Neural progenitor cell (in vitro differentiated cells): ENCODE data around the gene IFNA13.

ENCODE experiments used
- EZH2 ChIP-seq: fragments of 200-600 bp; sonication (generic); IDR thresholded peaks from 2 replicates; pipeline ENCODE4 v1.6.1; 2017; ENCODE audit warnings: antibody characterized with exemption, mild to moderate bottlenecking, moderate library complexity
- EZH2phosphoT487 ChIP-seq: fragments of 200-600 bp; sonication (generic); IDR thresholded peaks from 2 replicates; pipeline ENCODE4 v1.6.1; 2017; ENCODE audit warnings: antibody characterized with exemption
- TF ChIP-seq, protein P1 (sequence below): fragments of 200-600 bp; sonication (generic); IDR thresholded peaks from 2 replicates; pipeline ENCODE4 v1.5.1; 2017; ENCODE audit warnings: antibody characterized with exemption, mild to moderate bottlenecking

DNA sequence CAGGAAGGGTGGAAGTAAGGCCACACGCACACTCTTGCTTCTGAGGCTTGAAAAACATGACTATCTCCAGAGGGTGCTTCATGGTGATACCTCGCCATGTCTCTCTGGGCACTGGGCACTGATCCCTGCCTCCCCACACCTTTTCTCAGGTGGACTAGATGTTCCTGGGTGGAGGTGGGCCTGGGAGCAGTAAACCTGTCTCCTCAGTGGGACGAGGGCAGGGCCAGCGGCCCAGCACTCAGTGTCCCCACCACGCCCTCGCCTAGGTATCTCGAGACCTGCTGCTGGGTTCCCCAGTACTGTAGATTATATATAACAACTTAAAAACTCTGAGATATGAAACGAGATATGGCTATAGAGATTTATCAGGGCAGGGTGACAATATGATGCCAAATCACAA lies 5.6 kb downstream of the IFNA13 start:
- TF ChIP-seq, protein P1, sequence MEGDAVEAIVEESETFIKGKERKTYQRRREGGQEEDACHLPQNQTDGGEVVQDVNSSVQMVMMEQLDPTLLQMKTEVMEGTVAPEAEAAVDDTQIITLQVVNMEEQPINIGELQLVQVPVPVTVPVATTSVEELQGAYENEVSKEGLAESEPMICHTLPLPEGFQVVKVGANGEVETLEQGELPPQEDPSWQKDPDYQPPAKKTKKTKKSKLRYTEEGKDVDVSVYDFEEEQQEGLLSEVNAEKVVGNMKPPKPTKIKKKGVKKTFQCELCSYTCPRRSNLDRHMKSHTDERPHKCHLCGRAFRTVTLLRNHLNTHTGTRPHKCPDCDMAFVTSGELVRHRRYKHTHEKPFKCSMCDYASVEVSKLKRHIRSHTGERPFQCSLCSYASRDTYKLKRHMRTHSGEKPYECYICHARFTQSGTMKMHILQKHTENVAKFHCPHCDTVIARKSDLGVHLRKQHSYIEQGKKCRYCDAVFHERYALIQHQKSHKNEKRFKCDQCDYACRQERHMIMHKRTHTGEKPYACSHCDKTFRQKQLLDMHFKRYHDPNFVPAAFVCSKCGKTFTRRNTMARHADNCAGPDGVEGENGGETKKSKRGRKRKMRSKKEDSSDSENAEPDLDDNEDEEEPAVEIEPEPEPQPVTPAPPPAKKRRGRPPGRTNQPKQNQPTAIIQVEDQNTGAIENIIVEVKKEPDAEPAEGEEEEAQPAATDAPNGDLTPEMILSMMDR: no peak
- TF ChIP-seq EZH2phosphoT487: no peak
- TF ChIP-seq EZH2: no peak
